ENCODE results near the gene LGR5.

- TF ChIP-seq CTCF (IDR thresholded peaks at IDR 0.05; ENCODE audit: borderline replicate concordance, extremely low read depth, low read length, poor library complexity, severe bottlenecking) (no peak), EZH2 (IDR thresholded peaks at IDR 0.05; ENCODE audit: borderline replicate concordance, low read depth, low read length, severe bottlenecking) (no peak)
These were observed 168.1 kb downstream of the LGR5 start for GRCh38 chr12:71607494-71608330.

All from DND-41 (cell line).